RWPE2 (cell line): ENCODE measurements around the gene CMC1.

Source experiments
- ATAC-seq: fragments of 200-7000 bp; cut with Tn5 transposase; 3 replicates; pipeline ENCODE4 v1.9.1; 2021; ENCODE audit warnings: low read depth
- DNase-seq: peaks from one replicate; pipeline ENCODE4 v3.0.0-alpha.2; 2020; ENCODE audit warnings: low spot score
- H3K27ac ChIP-seq: fragments of 450-650 bp; 2 replicates; pipeline ENCODE4 v1.5.1; 2017; ENCODE audit warnings: mild to moderate bottlenecking; ENCODE audit not compliant: poor library complexity, severe bottlenecking
- H3K27me3 ChIP-seq: fragments of 250-450 bp; sonication (Bioruptor Pico); 2 replicates; pipeline ENCODE4 v1.5.1; 2021; ENCODE audit warnings: mild to moderate bottlenecking, moderate library complexity; ENCODE audit not compliant: insufficient read depth, poor library complexity, severe bottlenecking
- H3K36me3 ChIP-seq: fragments of 250-450 bp; sonication (Bioruptor Pico); 2 replicates; pipeline ENCODE4 v1.5.1; 2020; ENCODE audit warnings: low read depth, mild to moderate bottlenecking, moderate library complexity
- H3K4me1 ChIP-seq: fragments of 250-450 bp; sonication (Bioruptor Pico); 2 replicates; pipeline ENCODE4 v1.5.1; 2021; ENCODE audit warnings: mild to moderate bottlenecking, moderate library complexity; ENCODE audit not compliant: insufficient read depth, poor library complexity, severe bottlenecking
- H3K4me3 ChIP-seq: fragments of 250-450 bp; sonication (Bioruptor Pico); 2 replicates; pipeline ENCODE4 v1.5.1; 2021; ENCODE audit warnings: mild to moderate bottlenecking, moderate library complexity; ENCODE audit not compliant: severe bottlenecking
- H3K9me3 ChIP-seq: fragments of 250-450 bp; sonication (Bioruptor Pico); 2 replicates; pipeline ENCODE4 v1.5.1; 2021; ENCODE audit warnings: mild to moderate bottlenecking, moderate library complexity; ENCODE audit not compliant: severe bottlenecking
- TF ChIP-seq, protein P1 (sequence below): fragments of 450-650 bp; IDR thresholded peaks from one replicate; pipeline ENCODE4 v1.5.1; 2017; ENCODE audit warnings: mild to moderate bottlenecking, moderate library complexity; ENCODE audit not compliant: poor library complexity, severe bottlenecking

The CMC1 gene

DNA sequence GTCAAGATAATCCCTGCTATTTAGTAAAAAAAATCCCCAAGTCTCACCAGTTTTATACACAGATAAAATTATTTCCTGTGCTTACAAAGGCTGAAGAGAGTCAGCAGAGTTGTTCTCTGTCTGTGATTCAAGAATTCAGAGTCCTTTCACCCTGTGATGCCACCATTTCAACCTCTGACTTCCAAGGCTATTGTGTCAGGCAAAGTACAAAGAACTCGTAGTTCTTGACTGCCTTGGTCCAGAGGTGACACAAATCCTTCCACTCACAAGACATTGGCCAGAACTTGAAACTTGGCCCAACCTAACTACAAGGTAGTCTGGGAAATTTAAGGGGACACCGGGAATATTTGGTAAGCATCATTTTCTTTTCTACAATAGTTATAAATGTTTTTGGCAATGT is 34.9 kb upstream of the CMC1 start:
- no peak for DNase-seq
- no peak for ATAC-seq
- Histone ChIP-seq H3K9me3 (no peaks in the 10 kb centered on the region), H3K27me3 (peaks cover 1% of the 10 kb centered on the region), H3K27ac (no peak overlapping the region), H3K4me3 (no peak overlapping the region), H3K36me3 (no peaks in the 10 kb centered on the region), H3K4me1 (no peaks in the 10 kb centered on the region)
- TF ChIP-seq, protein P1, sequence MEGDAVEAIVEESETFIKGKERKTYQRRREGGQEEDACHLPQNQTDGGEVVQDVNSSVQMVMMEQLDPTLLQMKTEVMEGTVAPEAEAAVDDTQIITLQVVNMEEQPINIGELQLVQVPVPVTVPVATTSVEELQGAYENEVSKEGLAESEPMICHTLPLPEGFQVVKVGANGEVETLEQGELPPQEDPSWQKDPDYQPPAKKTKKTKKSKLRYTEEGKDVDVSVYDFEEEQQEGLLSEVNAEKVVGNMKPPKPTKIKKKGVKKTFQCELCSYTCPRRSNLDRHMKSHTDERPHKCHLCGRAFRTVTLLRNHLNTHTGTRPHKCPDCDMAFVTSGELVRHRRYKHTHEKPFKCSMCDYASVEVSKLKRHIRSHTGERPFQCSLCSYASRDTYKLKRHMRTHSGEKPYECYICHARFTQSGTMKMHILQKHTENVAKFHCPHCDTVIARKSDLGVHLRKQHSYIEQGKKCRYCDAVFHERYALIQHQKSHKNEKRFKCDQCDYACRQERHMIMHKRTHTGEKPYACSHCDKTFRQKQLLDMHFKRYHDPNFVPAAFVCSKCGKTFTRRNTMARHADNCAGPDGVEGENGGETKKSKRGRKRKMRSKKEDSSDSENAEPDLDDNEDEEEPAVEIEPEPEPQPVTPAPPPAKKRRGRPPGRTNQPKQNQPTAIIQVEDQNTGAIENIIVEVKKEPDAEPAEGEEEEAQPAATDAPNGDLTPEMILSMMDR: no peak

DNA sequence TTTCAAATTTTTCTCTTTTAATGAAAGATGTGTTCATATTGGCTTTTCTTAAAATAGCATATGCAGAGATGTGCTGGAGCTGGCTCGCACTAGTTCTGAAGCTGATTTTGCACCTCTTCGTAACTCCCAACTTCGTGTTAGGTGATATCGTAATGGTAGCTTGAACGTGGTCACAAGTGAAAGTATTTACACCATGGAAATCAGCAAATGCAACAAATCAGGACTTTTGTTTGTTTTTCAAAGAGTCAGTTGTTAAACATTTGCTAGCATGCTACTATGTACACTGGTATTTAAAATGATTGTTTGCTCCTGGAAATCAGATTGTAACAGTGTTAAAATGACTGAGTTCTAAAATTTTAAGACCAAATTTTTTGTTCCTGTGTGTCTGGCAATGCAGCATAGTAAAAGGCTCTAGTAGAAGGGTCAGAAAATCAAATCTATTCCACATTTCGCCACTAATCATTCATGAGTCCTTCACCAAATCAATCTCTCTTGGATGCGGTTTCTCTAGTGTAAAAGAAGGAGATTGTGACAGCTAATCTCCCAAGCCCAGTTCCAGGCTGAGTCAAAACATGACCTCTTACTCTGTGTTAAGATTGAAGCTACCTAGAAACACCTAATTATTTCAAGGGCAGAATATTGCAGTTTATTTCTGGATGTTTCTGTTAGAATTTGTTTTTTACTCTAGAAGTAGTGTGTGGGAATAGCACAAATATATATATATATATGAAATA is 34.3 kb upstream of the CMC1 start:
- Histone ChIP-seq H3K4me1 (no peaks in the 10 kb centered on the region), H3K27ac (no peak overlapping the region), H3K9me3 (no peaks in the 10 kb centered on the region), H3K27me3 (no peaks in the 10 kb centered on the region), H3K4me3 (no peak overlapping the region), H3K36me3 (no peaks in the 10 kb centered on the region)
- TF ChIP-seq, protein P1: no peak
- no peak for DNase-seq
- no peak for ATAC-seq

DNA sequence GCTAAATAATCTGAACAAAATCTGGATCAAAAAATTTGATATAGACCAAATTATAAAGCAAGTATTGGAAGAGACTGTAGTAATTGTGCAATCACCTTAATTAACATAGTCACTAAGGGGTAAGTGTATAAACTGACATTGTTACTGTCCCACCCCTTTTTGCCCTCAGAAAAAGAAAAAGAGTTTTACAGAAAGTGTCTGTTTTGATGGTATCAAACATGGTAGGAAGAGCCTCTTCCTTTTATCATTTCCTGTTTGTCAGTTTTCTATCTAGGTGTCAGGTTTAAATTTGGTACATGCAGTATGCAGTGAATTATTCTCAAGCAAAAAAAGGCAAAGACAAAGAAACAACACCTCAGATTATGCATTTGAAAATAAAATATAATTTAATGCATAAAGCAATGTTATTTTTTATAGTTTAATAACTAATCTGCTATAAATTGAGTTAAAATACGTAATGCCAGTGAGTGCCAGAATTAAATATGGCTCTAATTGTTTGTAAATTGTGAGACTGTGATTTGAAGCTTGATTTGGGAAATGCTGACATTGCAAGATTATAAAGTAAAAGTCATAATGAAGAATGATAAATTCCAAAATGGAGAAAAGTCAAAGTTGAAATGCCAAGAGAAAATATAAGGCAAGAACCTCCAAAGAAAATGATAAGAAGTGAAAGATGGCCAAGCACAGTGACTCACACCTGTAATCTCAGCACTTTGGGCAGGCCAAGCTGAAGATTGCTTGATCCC is 30.3 kb upstream of the CMC1 start:
- Histone ChIP-seq H3K9me3 (no peaks in the 10 kb centered on the region), H3K27me3 (no peaks in the 10 kb centered on the region), H3K4me3 (no peak overlapping the region), H3K4me1 (no peaks in the 10 kb centered on the region), H3K36me3 (no peaks in the 10 kb centered on the region), H3K27ac (no peak overlapping the region)
- DNase-seq (no peak), ATAC-seq (no peak)
- TF ChIP-seq, protein P1: no peak

DNA sequence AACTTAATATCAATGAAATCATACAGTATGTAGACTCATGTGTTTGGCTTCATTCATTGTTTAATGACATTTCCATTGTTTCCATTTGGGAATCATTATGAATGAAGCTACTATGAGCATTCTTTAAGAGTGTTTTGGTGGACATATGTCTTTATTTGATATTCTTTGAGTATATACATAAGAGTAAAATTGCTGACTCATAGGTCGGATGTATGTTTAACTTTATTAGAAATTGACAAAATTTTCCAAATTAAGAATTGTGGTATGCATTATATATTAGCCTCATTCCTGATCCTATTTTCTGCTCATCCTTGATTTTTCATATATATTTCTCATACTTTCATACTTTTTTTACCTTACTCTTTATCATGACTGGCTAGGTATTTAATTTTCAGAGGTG is 28.7 kb upstream of the CMC1 start:
- Histone ChIP-seq H3K27me3 (no peaks in the 10 kb centered on the region), H3K4me3 (no peak overlapping the region), H3K9me3 (no peaks in the 10 kb centered on the region), H3K36me3 (no peaks in the 10 kb centered on the region), H3K27ac (no peak overlapping the region), H3K4me1 (no peaks in the 10 kb centered on the region)
- DNase-seq (no peak), ATAC-seq (no peak)
- TF ChIP-seq, protein P1: no peak

DNA sequence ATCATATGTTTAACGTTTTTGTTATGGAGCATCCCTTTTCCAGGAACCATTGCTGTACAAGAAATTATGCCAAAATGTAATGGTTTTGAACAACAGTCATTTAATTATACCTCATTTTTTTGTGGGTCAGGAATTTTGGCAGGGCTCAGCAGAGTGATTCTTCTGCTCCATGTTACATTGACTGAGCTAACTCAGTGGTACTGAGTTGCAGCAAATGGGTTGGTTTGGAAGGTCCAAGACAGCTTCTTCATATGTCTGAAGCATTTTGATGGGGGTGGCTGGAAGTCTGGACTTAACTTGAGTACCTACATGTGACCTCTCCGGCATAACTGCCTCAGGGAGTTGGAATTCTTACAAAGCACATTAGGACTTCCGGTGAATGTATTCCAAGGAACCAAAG is 26.0 kb upstream of the CMC1 start:
- no peaks in the 10 kb centered on the region for H3K4me1 ChIP-seq
- no peaks in the 10 kb centered on the region for H3K9me3 ChIP-seq
- no peak overlapping the region for H3K27ac ChIP-seq
- H3K4me3 ChIP-seq: no peak overlapping the region
- no peak for ATAC-seq
- no peaks in the 10 kb centered on the region for H3K36me3 ChIP-seq
- no peaks in the 10 kb centered on the region for H3K27me3 ChIP-seq
- TF ChIP-seq, protein P1: no peak
- no peak for DNase-seq
